ELF-1 (cell line): ENCODE measurements around the gene PAX7.

Experiments
- DNase-seq: peaks from one replicate; pipeline ENCODE4 v3.0.0-alpha.2; 2016; ENCODE audit warnings: low read depth, low spot score

Gene PAX7

GRCh38 chr1:18640228-18641004, 9.8 kb downstream of the PAX7 start:
- DNase-seq: peak; percentile 30

- peak; percentile 43 for DNase-seq
These were observed 10.6 kb downstream of the PAX7 start for GRCh38 chr1:18641005-18641941.

- peak; percentile 55 for DNase-seq
These were observed 11.8 kb downstream of the PAX7 start for GRCh38 chr1:18642278-18643095.

- peak; percentile 89 for DNase-seq
These were observed 12.7 kb downstream of the PAX7 start for GRCh38 chr1:18643154-18644012.

GRCh38 chr1:18644013-18644399, 13.4 kb downstream of the PAX7 start:
- DNase-seq: no peak

- peak; percentile 27 for DNase-seq
These were observed 13.8 kb downstream of the PAX7 start for GRCh38 chr1:18644446-18644845.

GRCh38 chr1:18644973-18645746, 14.5 kb downstream of the PAX7 start:
- peak; percentile 80 for DNase-seq

GRCh38 chr1:18645747-18646090, 15.1 kb downstream of the PAX7 start:
- peak; percentile 68 for DNase-seq

- peak; percentile 66 for DNase-seq
These were observed 15.6 kb downstream of the PAX7 start for GRCh38 chr1:18646091-18646785.

- DNase-seq: peak; percentile 76
These were observed 16.3 kb downstream of the PAX7 start for GRCh38 chr1:18646786-18647410.

GRCh38 chr1:18647681-18648214, 17.1 kb downstream of the PAX7 start:
- DNase-seq: peak; percentile 20

GRCh38 chr1:18649693-18650370, 19.2 kb downstream of the PAX7 start:
- DNase-seq: peak; percentile 93

- DNase-seq: peak; percentile 50
These were observed 21.1 kb downstream of the PAX7 start for GRCh38 chr1:18651713-18652112.

GRCh38 chr1:18652791-18653190, 22.1 kb downstream of the PAX7 start:
- no peak for DNase-seq

- no peak for DNase-seq
These were observed 22.7 kb downstream of the PAX7 start for GRCh38 chr1:18653367-18653766.

GRCh38 chr1:18653916-18654315, 23.3 kb downstream of the PAX7 start:
- DNase-seq: peak; percentile 84

GRCh38 chr1:18654599-18654998, 24.0 kb downstream of the PAX7 start:
- DNase-seq: no peak
